Common myeloid progenitor, CD34-positive (primary cell): Measurements from ENCODE around the gene CARD19.
A peak's percentile ranks its signal among the peaks of the same experiment; 100 is the strongest.

Experiments used
- CTCF ChIA-PET: fragments of 350-600 bp; sonication (Branson Sonifier 250); formaldehyde crosslinking; loops from one replicate; lab custom pipeline; 2021; ENCODE audit warnings: antibody characterized with exemption; lab: Charles Lee
- POLR2A ChIA-PET: fragments of 350-600 bp; sonication (Branson Sonifier 250); formaldehyde crosslinking; loops from one replicate; lab custom pipeline; 2021; ENCODE audit warnings: antibody characterized with exemption; lab: Charles Lee
- DNase-seq, 3 donors: peaks; one replicate each; pipeline versions ENCODE4 v3.0.0 to v3.0.0-alpha.2; 2013
- H3K27ac ChIP-seq, 2 experiments: 1 replicate in 1 of 2; 2 replicates in 1 of 2; pipeline ENCODE4 v1.7.0; 2013; ENCODE audit warnings: inconsistent platforms in 2 of 2, low read length in 2 of 2, mild to moderate bottlenecking in 2 of 2, low read depth in 1 of 2, moderate library complexity in 1 of 2; ENCODE audit not compliant: severe bottlenecking in 2 of 2, insufficient read depth in 1 of 2, poor library complexity in 1 of 2
- H3K27me3 ChIP-seq, 5 experiments: replicated peaks in 2 of 5; 1 replicate in 3 of 5; 2 replicates in 2 of 5; pipeline versions ENCODE4 v1.6.1 to v1.7.0; 2013; ENCODE audit warnings: low read length in 4 of 5, mild to moderate bottlenecking in 2 of 5, moderate library complexity in 2 of 5, inconsistent platforms in 1 of 5; ENCODE audit not compliant: insufficient read depth in 5 of 5, control insufficient read depth in 4 of 5
- H3K36me3 ChIP-seq, 4 experiments: 1 replicate in 2 of 4; 2 replicates in 2 of 4; pipeline versions ENCODE4 v1.6.1 to v1.7.0; 2013; ENCODE audit warnings: low read length in 3 of 4, control low read depth in 1 of 4, mild to moderate bottlenecking in 1 of 4; ENCODE audit not compliant: control insufficient read depth in 4 of 4, insufficient read depth in 4 of 4
- H3K4me1 ChIP-seq, 4 experiments: 1 replicate in 3 of 4; 2 replicates in 1 of 4; pipeline versions ENCODE4 v1.6.1 to v1.7.1; 2013; ENCODE audit warnings: low read length in 3 of 4, mild to moderate bottlenecking in 3 of 4, control low read depth in 1 of 4, inconsistent platforms in 1 of 4, moderate library complexity in 1 of 4; ENCODE audit not compliant: control insufficient read depth in 4 of 4, insufficient read depth in 4 of 4; ENCODE audit errors: control extremely low read depth in 1 of 4
- H3K4me3 ChIP-seq, 7 experiments: 1 replicate in 4 of 7; 2 replicates in 3 of 7; pipeline versions ENCODE4 v1.5.1 to v1.7.0; 2013; ENCODE audit warnings: mild to moderate bottlenecking in 7 of 7, low read length in 6 of 7, moderate library complexity in 6 of 7, inconsistent platforms in 2 of 7, low read depth in 2 of 7, control low read depth in 1 of 7; ENCODE audit not compliant: insufficient read depth in 4 of 7, control insufficient read depth in 1 of 7; ENCODE audit errors: extremely low read depth in 1 of 7
- H3K9me3 ChIP-seq, 5 experiments: 1 replicate in 4 of 5; 2 replicates in 1 of 5; pipeline versions ENCODE4 v1.6.1 to v1.7.1; 2013; ENCODE audit warnings: low read length in 4 of 5, mild to moderate bottlenecking in 2 of 5, inconsistent platforms in 1 of 5, low read depth in 1 of 5, moderate library complexity in 1 of 5; ENCODE audit not compliant: control insufficient read depth in 4 of 5, insufficient read depth in 2 of 5; ENCODE audit errors: control extremely low read depth in 1 of 5
- WGBS: methylation state at CpG from one replicate; pipeline ENCODE4 v1.1.5; 2013; ENCODE audit not compliant: insufficient coverage; 5-methylcytosine and 5-hydroxymethylcytosine counted together

CARD19 gene

GRCh38 chr9:93053781-93054331 is 42.2 kb upstream of the CARD19 start:
- WGBS = 96% methylated on average over 3 of the region's 5 CpGs
- peaks cover 6 to 44% (median 28%) of the 10 kb centered on the region in 4 experiments for H3K4me1 ChIP-seq
- no peaks in the 10 kb centered on the region for H3K9me3 ChIP-seq
- DNase-seq = no peak
- H3K36me3 ChIP-seq = no peaks in the 10 kb centered on the region
- CTCF ChIA-PET = interaction anchor here (0.6 to 4.4 kb wide), 12 partner anchors 9 to 66 kb away, joined by 3 to 16 read pairs (median 4); no protein-coding TSS in a partner anchor
- H3K27me3 ChIP-seq = no peaks in the 10 kb centered on the region
- H3K4me3 ChIP-seq = no peak overlapping the region
- H3K27ac ChIP-seq = no peak overlapping the region
- POLR2A ChIA-PET = no interaction called here

- WGBS = 99% methylated on average over 7 of the region's 11 CpGs
Measured at GRCh38 chr9:93054758-93055704, 41.0 kb upstream of the CARD19 start.

GRCh38 chr9:93057042-93057702 is 38.8 kb upstream of the CARD19 start:
- H3K27ac ChIP-seq = no peak overlapping the region
- H3K27me3 ChIP-seq = no peaks in the 10 kb centered on the region
- ChIA-PET CTCF (interaction anchor here (1.0 to 1.1 kb wide), 2 partner anchors 12 to 55 kb away, joined by 3 to 4 read pairs; no protein-coding TSS in a partner anchor), POLR2A (interaction anchor here (0.6 kb wide), 1 partner anchor 29 kb away, joined by 5 read pairs; no protein-coding TSS in a partner anchor)
- no peaks in the 10 kb centered on the region for H3K36me3 ChIP-seq
- no peak overlapping the region for H3K4me3 ChIP-seq
- 91% methylated on average over 7 of the region's 8 CpGs for whole genome bisulfite sequencing
- DNase-seq = peak in 2 of 3 donors; percentile 51 to 65
- peaks cover 8 to 76% (median 61%) of the 10 kb centered on the region in 4 experiments for H3K4me1 ChIP-seq
- H3K9me3 ChIP-seq = no peaks in the 10 kb centered on the region

More at GRCh38 chr9:93054758-93055704, 41.0 kb upstream of the CARD19 start:
- no peak for DNase-seq
- POLR2A ChIA-PET = no interaction called here
- CTCF ChIA-PET = interaction anchor here (0.9 to 4.4 kb wide), 6 partner anchors 9 to 71 kb away, joined by 3 to 16 read pairs (median 6); no protein-coding TSS in a partner anchor
- Histone ChIP-seq H3K4me3 (no peak overlapping the region), H3K27ac (no peak overlapping the region), H3K36me3 (no peaks in the 10 kb centered on the region), H3K9me3 (no peaks in the 10 kb centered on the region), H3K4me1 (peaks cover 7 to 54% (median 39%) of the 10 kb centered on the region in 4 experiments), H3K27me3 (no peaks in the 10 kb centered on the region)

DNA sequence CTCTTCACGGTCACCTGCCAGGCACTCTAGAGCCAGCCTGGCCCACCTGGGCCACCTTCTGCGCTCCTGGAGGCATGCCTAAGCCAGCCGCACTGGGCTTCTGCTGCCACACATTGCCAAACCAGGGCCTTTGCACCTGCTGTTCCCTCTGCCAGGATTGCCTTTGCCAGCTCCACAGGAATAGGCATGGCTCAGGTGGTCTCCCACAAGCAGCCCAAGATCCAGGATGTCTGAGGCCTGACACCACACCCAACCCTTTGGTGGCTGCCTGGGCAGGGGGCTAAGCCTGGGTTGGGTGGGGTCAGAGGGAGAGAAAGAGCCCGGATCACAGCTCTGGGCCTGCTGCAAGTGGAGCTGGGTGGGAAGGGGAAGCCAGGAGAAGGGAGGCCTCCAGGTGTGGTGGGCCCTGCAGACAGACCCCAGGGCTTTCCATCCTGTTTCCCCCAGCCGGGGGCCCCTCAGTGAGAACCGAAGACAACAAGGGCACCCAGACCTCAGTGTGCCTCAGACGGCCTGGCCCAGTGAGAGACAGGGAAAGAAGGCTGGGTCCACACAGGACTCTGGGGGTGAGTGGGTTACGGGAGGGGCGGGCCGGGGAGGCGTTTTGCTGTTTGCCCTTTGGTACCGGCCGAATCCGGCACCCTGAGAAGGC is 38.2 kb upstream of the CARD19 start:
- POLR2A ChIA-PET = interaction anchor here (0.6 kb wide), 1 partner anchor 30 kb away, joined by 5 read pairs; no protein-coding TSS in a partner anchor
- CTCF ChIA-PET = interaction anchor here (1.0 to 1.1 kb wide), 2 partner anchors 13 to 55 kb away, joined by 3 to 4 read pairs; no protein-coding TSS in a partner anchor
- no peaks in the 10 kb centered on the region for H3K36me3 ChIP-seq
- peak overlapping the region in 2 of 7 experiments; percentile 58 to 77 for H3K4me3 ChIP-seq
- peaks cover 8 to 80% (median 67%) of the 10 kb centered on the region in 4 experiments for H3K4me1 ChIP-seq
- H3K9me3 ChIP-seq = no peaks in the 10 kb centered on the region
- no peaks in the 10 kb centered on the region for H3K27me3 ChIP-seq
- DNase-seq = no peak
- no peak overlapping the region for H3K27ac ChIP-seq
- 36% methylated on average over 5 of the region's 14 CpGs for WGBS

DNA sequence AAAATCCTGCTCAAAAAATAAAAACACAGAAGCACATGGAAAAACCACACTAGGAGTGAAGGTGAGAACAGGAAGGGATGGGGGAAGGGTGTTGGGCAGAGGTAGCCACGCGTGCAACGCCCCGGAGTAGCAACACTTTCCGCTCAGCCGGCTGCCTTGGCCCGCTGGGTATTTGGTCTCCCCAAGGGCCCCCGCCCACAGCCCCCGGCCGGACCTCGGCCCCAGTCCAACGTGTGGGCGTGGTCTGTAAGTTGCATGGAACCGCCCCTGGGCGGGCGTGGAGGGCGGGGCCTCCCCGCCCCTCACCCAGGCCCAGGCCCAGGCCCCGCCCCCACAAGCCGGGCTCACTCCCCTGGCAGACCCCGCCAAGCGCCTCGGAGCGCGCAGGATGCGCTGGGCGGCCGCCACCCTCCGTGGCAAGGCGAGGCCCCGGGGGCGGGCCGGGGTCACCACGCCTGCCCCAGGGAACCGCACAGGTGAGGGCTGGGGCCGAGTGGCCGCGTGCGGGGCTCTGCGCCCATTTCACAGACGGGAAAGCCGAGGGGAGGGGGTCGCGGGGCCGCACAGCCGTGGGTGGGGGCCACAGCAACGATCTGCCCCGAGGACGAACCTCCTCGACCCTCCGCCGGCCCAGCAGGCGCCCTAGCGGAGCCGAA is 37.5 kb upstream of the CARD19 start, which contains the start of gene SUSD3:
Gene SUSD3, plus strand, starts transcription at position 347 of the 656 bp plus-strand sequence. Its CDS starts 42 bp downstream, at position 389.
- Histone ChIP-seq H3K4me1 (peaks cover 6 to 80% (median 68%) of the 10 kb centered on the region in 4 experiments), H3K9me3 (no peaks in the 10 kb centered on the region), H3K27me3 (no peaks in the 10 kb centered on the region), H3K36me3 (no peaks in the 10 kb centered on the region), H3K27ac (peak within 1 kb of the TSS in 1 of 2 experiments; percentile 71), H3K4me3 (peak within 1 kb of the TSS in 6 of 7 experiments; percentile 21 to 77 (median 62))
- ChIA-PET CTCF (interaction anchor here (1.0 to 1.7 kb wide), 3 partner anchors 8 to 22 kb away, joined by 3 to 5 read pairs (median 4); no protein-coding TSS in a partner anchor), POLR2A (interaction anchor here (1.0 kb wide), 1 partner anchor 38 kb away, joined by 4 read pairs; the partner anchor contains the start of gene CARD19)
- WGBS = under 1% methylated on average over 42 of the region's 55 CpGs
- peak; percentile 51 to 67 (median 64) for DNase-seq
